ENCODE results near the gene FOLR1. TPM values are rescaled to one million over a fixed set of nuclear protein-coding genes. Genes with fewer than 3 reads are reported as not detected.

The FOLR1 gene
- total RNA-seq (2011; cell fraction: chromatin; rRNA removed; ENCODE audit: low replicate concordance) = 0.46 and 2.7 TPM in 2 replicates
- total RNA-seq (2011; cell fraction: nucleolus; rRNA removed) = 2.5 and 3.3 TPM in 2 replicates
- 1.8 and 2.9 TPM in 2 replicates for total RNA-seq (2011; cell fraction: nucleoplasm; rRNA removed)
- 0.68 and 0.90 TPM in 2 replicates for total RNA-seq (2014; rRNA removed)
- total RNA-seq (2014; rRNA removed; fragmentation: Illumina TruSeq; extraction: Trizol) = 0.19 and 0.22 TPM in 2 replicates
- 0.58 and 0.75 TPM in 2 replicates for total RNA-seq (2015; rRNA removed; fragmentation: Illumina TruSeq; extraction: Trizol)
- 0.49 and 0.92 TPM in 2 replicates for total RNA-seq (2021)
- polyA plus RNA-seq (2011; rRNA removed) = 1.2 and 2.3 TPM in 2 replicates
- 2.0 and 3.9 TPM in 2 replicates for polyA plus RNA-seq (2011; cell fraction: cytosol; rRNA removed)
- 0.77 and 1.7 TPM in 2 replicates for polyA plus RNA-seq (2011; cell fraction: nucleus; rRNA removed)
- 1.8 and 7.5 TPM in 2 replicates for polyA plus RNA-seq (2012)
- polyA plus RNA-seq (2014; fragmentation: Illumina TruSeq; extraction: Trizol) = 0.96 and 1.7 TPM in 2 replicates
- polyA plus RNA-seq (2014; fragmentation: Nextera tagmentation; extraction: Ambion mirVana) = 1 to 10 TPM; 1.0 to 1.7 TPM
- 1.8 TPM in 2 replicates for polyA plus RNA-seq (2014; rRNA removed)
- 1.5 TPM in 1 of 2 replicates, not detected in the other for polyA minus RNA-seq (2011; rRNA and poly(A)+ RNA removed)
- polyA minus RNA-seq (2011; cell fraction: cytosol; rRNA and poly(A)+ RNA removed) = 2.3 and 4.2 TPM in 2 replicates
- polyA minus RNA-seq (2011; cell fraction: nucleus; rRNA and poly(A)+ RNA removed) = 1.2 and 1.4 TPM in 2 replicates
- percentile 17 among the genes with signal in this experiment for Bru-seq, nascent RNA
- percentile 19 among the genes with signal in this experiment for BruChase-seq, experiment 1, labeled RNA remaining after a 2-hour chase
- percentile 20 among the genes with signal in this experiment for BruChase-seq, experiment 2, labeled RNA remaining after a 6-hour chase
- long read RNA-seq, experiment 1 = 0 reads
- long read RNA-seq, experiment 2, partial matches to known transcripts = 0 of 1 reads
- long read RNA-seq, experiment 2, other reads (novel, unspliced or antisense) = 0 of 1 reads
- long read RNA-seq, experiment 3 = 0 reads

DNA sequence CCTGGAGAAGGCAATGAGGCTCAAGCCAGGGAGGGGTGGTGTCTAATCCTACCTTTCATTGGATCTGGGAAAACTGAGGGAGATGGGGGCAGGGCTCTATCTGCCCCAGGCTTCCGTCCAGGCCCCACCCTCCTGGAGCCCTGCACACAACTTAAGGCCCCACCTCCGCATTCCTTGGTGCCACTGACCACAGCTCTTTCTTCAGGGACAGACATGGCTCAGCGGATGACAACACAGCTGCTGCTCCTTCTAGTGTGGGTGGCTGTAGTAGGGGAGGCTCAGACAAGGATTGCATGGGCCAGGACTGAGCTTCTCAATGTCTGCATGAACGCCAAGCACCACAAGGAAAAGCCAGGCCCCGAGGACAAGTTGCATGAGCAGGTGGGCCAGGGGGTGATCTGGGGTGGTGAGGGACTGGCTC, at the start of gene FOLR1:
FOLR1 (plus strand) TSS at position 180 of the 421 bp plus-strand sequence; CDS start at position 214, 34 bp downstream.
- ChIA-PET POLR2A (interaction anchor here (0.6 to 1.2 kb wide), 3 partner anchors 20 to 83 kb away, joined by 3 to 4 read pairs (median 4); no protein-coding TSS in a partner anchor), CTCF (ENCODE audit: low intra/inter-chr PET ratio) (no interaction called here)
- WGBS (ENCODE audit: insufficient coverage, low coverage, missing lambda C conversion rate) = 23% methylated on average over 5 of the region's 5 CpGs
- H3K27ac ChIP-seq (ENCODE audit: extremely low read depth, low read depth, low read length) = no peak within 1 kb of the TSS
- peaks cover 2% of the 10 kb centered on the region for H3K9me1 ChIP-seq (ENCODE audit: control insufficient read depth, insufficient read depth, low read length)
- FAIRE-seq (peak; percentile 77), ATAC-seq (peak; percentile 94), DNase-seq (ENCODE audit: extremely low read depth in 1 of 4, low spot score in 3 of 4) (peak; percentile 72 to 82 (median 80))
- peak within 1 kb of the TSS in 1 of 2 experiments; percentile 64; a peak in 2 of 4 replicates for H3K9ac ChIP-seq (ENCODE audit: insufficient read depth in 1 of 2, low read depth in 2 of 2, low read length in 2 of 2)
- H3K9me3 ChIP-seq (replicated peaks; ENCODE audit: control insufficient read depth, insufficient read depth, low read depth, low read length) = no peaks in the 10 kb centered on the region
- intact Hi-C loops (cut with micrococcal nuclease) (no loop called here), in situ Hi-C loops (cut with MboI) (no loop called here)
- no peak within 1 kb of the TSS for H3K4me3 ChIP-seq
- H3K4me1 ChIP-seq (replicated peaks in 1 of 2; ENCODE audit: control insufficient read depth in 2 of 2, insufficient read depth in 2 of 2, low read length in 2 of 2) = peaks cover 9 to 10% of the 10 kb centered on the region in 2 experiments
- H2AFZ ChIP-seq (ENCODE audit: low read depth, low read length) = peak within 1 kb of the TSS; percentile 75
- H3K36me3 ChIP-seq (ENCODE audit: control insufficient read depth, insufficient read depth, low read length) = no peaks in the 10 kb centered on the region
- H3K4me2 ChIP-seq (ENCODE audit: insufficient read depth, low read length) = peak within 1 kb of the TSS; percentile 50
- no peaks in the 10 kb centered on the region for H4K20me1 ChIP-seq (replicated peaks; ENCODE audit: control insufficient read depth, insufficient read depth, low read length)
- BruUV-seq (replicated peaks) = no TSS peak
- no peaks in the 10 kb centered on the region for H3K27me3 ChIP-seq (ENCODE audit: control insufficient read depth in 2 of 2, insufficient read depth in 2 of 2, low read length in 2 of 2)
- H3K79me2 ChIP-seq (ENCODE audit: control insufficient read depth, insufficient read depth, low read length) = no peaks in the 10 kb centered on the region
- peak; percentile 33; the same call in 1 of the 2 replicates for TF ChIP-seq CBFA2T3 (IDR thresholded peaks at IDR 0.05)
- TF ChIP-seq, protein P1, sequence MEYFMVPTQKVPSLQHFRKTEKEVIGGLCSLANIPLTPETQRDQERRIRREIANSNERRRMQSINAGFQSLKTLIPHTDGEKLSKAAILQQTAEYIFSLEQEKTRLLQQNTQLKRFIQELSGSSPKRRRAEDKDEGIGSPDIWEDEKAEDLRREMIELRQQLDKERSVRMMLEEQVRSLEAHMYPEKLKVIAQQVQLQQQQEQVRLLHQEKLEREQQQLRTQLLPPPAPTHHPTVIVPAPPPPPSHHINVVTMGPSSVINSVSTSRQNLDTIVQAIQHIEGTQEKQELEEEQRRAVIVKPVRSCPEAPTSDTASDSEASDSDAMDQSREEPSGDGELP (CRISPR knock-in tag; IDR thresholded peaks at IDR 0.05; ENCODE audit: borderline replicate concordance) = peak; percentile 62; the same call in 1 of the 2 replicates
- TF ChIP-seq ETV1 (tag; conservative IDR thresholded peaks at IDR 0.05; ENCODE audit: low read depth) = 0 out of 2 replicates have a peak, but pooled peaks have one; percentile 27
- peak; percentile 23 for TF ChIP-seq TAF1 (IDR thresholded peaks at IDR 0.05; ENCODE audit: control insufficient read depth, extremely low read depth, insufficient read depth, low read length, severe bottlenecking)
- TF ChIP-seq SMARCE1 (IDR thresholded peaks at IDR 0.05) = 0 out of 2 replicates have a peak, but pooled peaks have one; percentile 11
- TF ChIP-seq RCOR1 (IDR thresholded peaks at IDR 0.05; ENCODE audit: borderline replicate concordance in 1 of 2, low read depth in 2 of 2, low read length in 2 of 2) = peak in 1 of 2 experiments; percentile 15; a peak in 1 of 4 replicates
- peak; percentile 73 for TF ChIP-seq EGR1 (conservative IDR thresholded peaks at IDR 0.05)
- peak in 1 of 2 experiments; percentile 38; a peak in 2 of 4 replicates for TF ChIP-seq NRF1 (conservative IDR thresholded peaks at IDR 0.05 in 1 of 2, IDR thresholded peaks at IDR 0.05 in 1 of 2)
- TF ChIP-seq ESRRA (IDR thresholded peaks at IDR 0.05; ENCODE audit: borderline replicate concordance, low read depth) = peak; percentile 16; the same call in 1 of the 2 replicates
- peak; percentile 16; the same call in 1 of the 2 replicates for TF ChIP-seq ATF7 (IDR thresholded peaks at IDR 0.05)
- no peak for TF ChIP-seq ZNF668 (CRISPR knock-in tag; IDR thresholded peaks at IDR 0.05)
- no peak for TF ChIP-seq KLF10 (CRISPR knock-in tag; IDR thresholded peaks at IDR 0.05)
- no peak for TF ChIP-seq NONO (IDR thresholded peaks at IDR 0.05; ENCODE audit: low read depth in 2 of 2, low read length in 1 of 2)
- peak; percentile 54; the same call in 1 of the 2 replicates for TF ChIP-seq CTBP1 (IDR thresholded peaks at IDR 0.05; ENCODE audit: borderline replicate concordance)
- no peak for TF ChIP-seq XRCC4 (IDR thresholded peaks at IDR 0.05; ENCODE audit: extremely low read depth, insufficient read depth, insufficient read length)
- TF ChIP-seq, protein P2, sequence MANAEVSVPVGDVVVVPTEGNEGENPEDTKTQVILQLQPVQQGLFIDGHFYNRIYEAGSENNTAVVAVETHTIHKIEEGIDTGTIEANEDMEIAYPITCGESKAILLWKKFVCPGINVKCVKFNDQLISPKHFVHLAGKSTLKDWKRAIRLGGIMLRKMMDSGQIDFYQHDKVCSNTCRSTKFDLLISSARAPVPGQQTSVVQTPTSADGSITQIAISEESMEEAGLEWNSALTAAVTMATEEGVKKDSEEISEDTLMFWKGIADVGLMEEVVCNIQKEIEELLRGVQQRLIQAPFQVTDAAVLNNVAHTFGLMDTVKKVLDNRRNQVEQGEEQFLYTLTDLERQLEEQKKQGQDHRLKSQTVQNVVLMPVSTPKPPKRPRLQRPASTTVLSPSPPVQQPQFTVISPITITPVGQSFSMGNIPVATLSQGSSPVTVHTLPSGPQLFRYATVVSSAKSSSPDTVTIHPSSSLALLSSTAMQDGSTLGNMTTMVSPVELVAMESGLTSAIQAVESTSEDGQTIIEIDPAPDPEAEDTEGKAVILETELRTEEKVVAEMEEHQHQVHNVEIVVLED (CRISPR knock-in tag; IDR thresholded peaks at IDR 0.05) = no peak

Data from K562 (cell line).